PC-9 (cell line): ENCODE measurements around the gene PSMD2. TPM values are rescaled to one million over a fixed set of nuclear protein-coding genes. Genes with fewer than 3 reads are reported as not detected.
A peak's percentile ranks its signal among the peaks of the same experiment; 100 is the strongest.

ENCODE experiments used
- BruUV-seq: library from RNA; stranded (reverse); fragments of 400-500 nt; replicated peaks from 2 replicates; lab custom pipeline; 2021; lab: Mats Ljungman, UMichigan
- CTCF ChIA-PET: fragments of 300-600 bp; sonication (Branson Sonifier 250); formaldehyde crosslinking; loops from one replicate; lab custom pipeline; 2022; ENCODE audit warnings: antibody characterized with exemption; lab: Charles Lee
- POLR2A ChIA-PET: fragments of 300-600 bp; sonication (Branson Sonifier 250); formaldehyde crosslinking; loops from one replicate; lab custom pipeline; 2022; ENCODE audit warnings: antibody characterized with exemption; ENCODE audit not compliant: unreplicated experiment; lab: Charles Lee
- DNase-seq, 2 experiments: peaks; one replicate each; pipeline versions ENCODE4 v3.0.0 to v3.0.0-alpha.2; 2015 to 2022; ENCODE audit warnings: mixed read lengths in 1 of 2
- H2AFZ ChIP-seq: fragments of 200-600 bp; sonication (generic); 2 replicates; pipeline ENCODE4 v1.8.1; 2017; ENCODE audit warnings: antibody characterized with exemption
- H3F3A ChIP-seq: fragments of 200-600 bp; sonication (generic); 2 replicates; pipeline ENCODE4 v1.8.1; 2017; ENCODE audit warnings: antibody characterized with exemption, mild to moderate bottlenecking, low read depth; ENCODE audit not compliant: insufficient read depth
- H3K27ac ChIP-seq: fragments of 200-600 bp; sonication (generic); 2 replicates; pipeline ENCODE4 v1.6.1; 2016; ENCODE audit warnings: mixed run types
- H3K27me3 ChIP-seq: fragments of 200-600 bp; sonication (generic); 2 replicates; pipeline ENCODE4 v1.6.1; 2016; ENCODE audit warnings: low read depth, mixed run types; ENCODE audit not compliant: insufficient read depth
- H3K36me3 ChIP-seq: fragments of 200-600 bp; sonication (generic); 2 replicates; pipeline ENCODE4 v1.6.1; 2016; ENCODE audit warnings: low read depth, mixed run types
- H3K4me1 ChIP-seq: fragments of 200-600 bp; sonication (generic); replicated peaks from 2 replicates; pipeline ENCODE4 v1.6.1; 2016; ENCODE audit warnings: mixed run types; ENCODE audit not compliant: insufficient read depth
- H3K4me2 ChIP-seq: fragments of 200-600 bp; sonication (generic); 2 replicates; pipeline ENCODE4 v1.6.1; 2017; ENCODE audit warnings: mixed run types
- H3K4me3 ChIP-seq: fragments of 200-600 bp; sonication (generic); 2 replicates; pipeline ENCODE4 v1.6.1; 2016; ENCODE audit warnings: mixed run types
- H3K79me2 ChIP-seq: fragments of 200-600 bp; sonication (generic); 2 replicates; pipeline ENCODE4 v1.6.1; 2017; ENCODE audit warnings: low read depth, mixed run types
- H3K9me2 ChIP-seq: fragments of 200-600 bp; sonication (generic); 2 replicates; pipeline ENCODE4 v1.8.1; 2017; ENCODE audit warnings: mild to moderate bottlenecking; ENCODE audit not compliant: insufficient read depth
- H3K9me3 ChIP-seq: fragments of 200-600 bp; sonication (generic); 2 replicates; pipeline ENCODE4 v1.8.1; 2016; ENCODE audit warnings: low read depth; ENCODE audit not compliant: insufficient read depth
- H4K20me1 ChIP-seq: fragments of 200-600 bp; sonication (generic); 2 replicates; pipeline ENCODE4 v1.8.1; 2017; ENCODE audit not compliant: insufficient read depth
- CTCF ChIP-seq: fragments of 200-600 bp; sonication (generic); conservative IDR thresholded peaks from 2 replicates; pipeline ENCODE4 v1.6.1; 2017; ENCODE audit warnings: mixed run types, antibody characterized with exemption, mild to moderate bottlenecking, moderate library complexity
- EZH2 ChIP-seq: fragments of 200-600 bp; sonication (generic); IDR thresholded peaks from 2 replicates; pipeline ENCODE4 v1.8.0; 2017; ENCODE audit warnings: antibody characterized with exemption, low read depth
- intact Hi-C: fragments of 100-400 bp; cut with micrococcal nuclease; formaldehyde crosslinking; loops from one replicate; pipeline ENCODE4 v1.10.0; 2022; ENCODE audit not compliant: unreplicated experiment
- total RNA-seq: library from RNA; stranded (reverse); gene quantifications from 2 replicates; pipeline ENCODE4 v1.2.3, GENCODE V29; 2021

PSMD2 gene
- total RNA-seq, 1 experiment from 2014 or later, result 788 TPM

GRCh38 chr3:184282941-184283340 is 16.1 kb upstream of the PSMD2 start:
- Histone ChIP-seq H3K27me3 (peaks cover 28% of the 10 kb centered on the region), H3K79me2 (no peaks in the 10 kb centered on the region), H3K9me2 (no peaks in the 10 kb centered on the region), H2AFZ (no peak overlapping the region), H3K27ac (no peak overlapping the region), H3K9me3 (no peaks in the 10 kb centered on the region), H3F3A (no peaks in the 10 kb centered on the region), H3K36me3 (no peaks in the 10 kb centered on the region), H4K20me1 (no peaks in the 10 kb centered on the region), H3K4me2 (no peak overlapping the region), H3K4me3 (no peak overlapping the region), H3K4me1 (no peaks in the 10 kb centered on the region)
- no TSS peak for BruUV-seq
- CTCF ChIA-PET, result no interaction called here
- intact Hi-C loops, result loop anchor here (10.0 kb wide), 1 partner anchor 818 kb away; no protein-coding TSS in a partner anchor
- no peak for DNase-seq
- POLR2A ChIA-PET, result no interaction called here
- TF ChIP-seq EZH2, result no peak
- TF ChIP-seq CTCF, result no peak

- Histone ChIP-seq H3K4me1 (no peaks in the 10 kb centered on the region), H2AFZ (no peak overlapping the region), H3F3A (no peaks in the 10 kb centered on the region), H3K36me3 (no peaks in the 10 kb centered on the region), H3K27ac (no peak overlapping the region), H3K4me3 (no peak overlapping the region), H3K9me3 (no peaks in the 10 kb centered on the region), H3K79me2 (no peaks in the 10 kb centered on the region), H3K27me3 (peaks cover 21% of the 10 kb centered on the region; the same call in 1 of the 2 replicates), H3K9me2 (no peaks in the 10 kb centered on the region), H3K4me2 (no peak overlapping the region), H4K20me1 (no peaks in the 10 kb centered on the region)
- intact Hi-C loops, result loop anchor here (1.0 to 10.0 kb wide), 2 partner anchors 138 to 819 kb away; no protein-coding TSS in a partner anchor
- CTCF ChIA-PET, result interaction anchor here (0.7 to 1.6 kb wide), 2 partner anchors 120 to 388 kb away, joined by 7 to 12 read pairs; no protein-coding TSS in a partner anchor
- no peak for DNase-seq
- POLR2A ChIA-PET, result interaction anchor here (0.6 kb wide), 1 partner anchor 1077 kb away, joined by 3 read pairs; no protein-coding TSS in a partner anchor
- TF ChIP-seq EZH2 (no peak), CTCF (no peak)
- no TSS peak for BruUV-seq
Observed at GRCh38 chr3:184283681-184284080, 15.4 kb upstream of the PSMD2 start.

- no peaks in the 10 kb centered on the region for H3K79me2 ChIP-seq
- no peaks in the 10 kb centered on the region for H4K20me1 ChIP-seq
- CTCF ChIA-PET, result interaction anchor here (0.7 to 1.6 kb wide), 2 partner anchors 36 to 389 kb away, joined by 5 to 12 read pairs; partner anchors contain the start of gene ALG3
- H3K27me3 ChIP-seq, result peaks cover 13% of the 10 kb centered on the region; the same call in 1 of the 2 replicates
- TF ChIP-seq EZH2 (no peak), CTCF (peak; percentile 72)
- H3K36me3 ChIP-seq, result no peaks in the 10 kb centered on the region
- no peak overlapping the region for H2AFZ ChIP-seq
- H3K9me3 ChIP-seq, result no peaks in the 10 kb centered on the region
- DNase-seq, result peak; percentile 67
- H3K27ac ChIP-seq, result no peak overlapping the region
- H3K4me2 ChIP-seq, result no peak overlapping the region
- no peaks in the 10 kb centered on the region for H3F3A ChIP-seq
- no peak overlapping the region for H3K4me3 ChIP-seq
- no peaks in the 10 kb centered on the region for H3K4me1 ChIP-seq
- H3K9me2 ChIP-seq, result no peaks in the 10 kb centered on the region
- POLR2A ChIA-PET, result no interaction called here
- no TSS peak for BruUV-seq
- intact Hi-C loops, result loop anchor here (1.0 to 10.0 kb wide), 4 partner anchors 139 to 820 kb away; partner anchors contain the start of gene MAP6D1
Observed at GRCh38 chr3:184284696-184285095, 14.3 kb upstream of the PSMD2 start.
